Mesendoderm (in vitro differentiated cells): ENCODE measurements around the gene VTN.
A peak's percentile ranks its signal among the peaks of the same experiment; 100 is the strongest.

Experiments used
- DNase-seq: peaks from one replicate; pipeline ENCODE4 v3.0.0; 2013
- H2AK5ac ChIP-seq: 2 replicates; pipeline ENCODE4 v1.6.1; 2013; ENCODE audit warnings: low read length, inconsistent platforms
- H2BK120ac ChIP-seq: 2 replicates; pipeline ENCODE4 v1.6.1; 2013; ENCODE audit warnings: low read depth, mild to moderate bottlenecking, low read length, moderate library complexity, mixed read lengths
- H2BK15ac ChIP-seq: replicated peaks from 2 replicates; pipeline ENCODE4 v1.6.1; 2013; ENCODE audit warnings: low read depth, mild to moderate bottlenecking, moderate library complexity
- H2BK5ac ChIP-seq: 2 replicates; pipeline ENCODE4 v1.6.1; 2013; ENCODE audit warnings: low read length, inconsistent platforms
- H3K18ac ChIP-seq: 2 replicates; pipeline ENCODE4 v1.6.1; 2013; ENCODE audit warnings: mild to moderate bottlenecking, low read length, mixed read lengths
- H3K23ac ChIP-seq: one replicate; pipeline ENCODE4 v1.6.1; 2013; ENCODE audit warnings: low read length
- H3K27ac ChIP-seq: 2 replicates; pipeline ENCODE4 v1.5.1; 2013; ENCODE audit warnings: low read depth, mild to moderate bottlenecking, inconsistent platforms, low read length, moderate library complexity
- H3K27me3 ChIP-seq: 2 replicates; pipeline ENCODE4 v1.6.1; 2013; ENCODE audit warnings: low read length, control low read depth, mild to moderate bottlenecking, inconsistent platforms; ENCODE audit not compliant: insufficient read depth, poor library complexity
- H3K36me3 ChIP-seq: 2 replicates; pipeline ENCODE4 v1.6.1; 2013; ENCODE audit warnings: low read length, inconsistent platforms; ENCODE audit not compliant: control insufficient read depth, insufficient read depth
- H3K4ac ChIP-seq: one replicate; pipeline ENCODE4 v1.6.1; 2013; ENCODE audit warnings: low read depth, mild to moderate bottlenecking, low read length, moderate library complexity
- H3K4me1 ChIP-seq: 2 replicates; pipeline ENCODE4 v1.6.1; 2013; ENCODE audit warnings: low read depth, low read length, inconsistent platforms; ENCODE audit not compliant: control insufficient read depth
- H3K4me2 ChIP-seq: 2 replicates; pipeline ENCODE4 v1.6.1; 2013; ENCODE audit warnings: low read length
- H3K4me3 ChIP-seq: 2 replicates; pipeline ENCODE4 v1.5.1; 2013; ENCODE audit warnings: mild to moderate bottlenecking, low read length
- H3K56ac ChIP-seq: one replicate; pipeline ENCODE4 v1.6.1; 2013; ENCODE audit warnings: low read length
- H3K79me1 ChIP-seq: 2 replicates; pipeline ENCODE4 v1.6.1; 2013; ENCODE audit warnings: low read length, inconsistent platforms
- H3K79me2 ChIP-seq: 2 replicates; pipeline ENCODE4 v1.6.1; 2013; ENCODE audit warnings: mild to moderate bottlenecking, low read length; ENCODE audit not compliant: control insufficient read depth, insufficient read depth
- H3K9ac ChIP-seq: 2 replicates; pipeline ENCODE4 v1.6.1; 2013; ENCODE audit warnings: low read length, inconsistent platforms
- H4K5ac ChIP-seq: one replicate; pipeline ENCODE4 v1.6.1; 2013; ENCODE audit warnings: low read length
- H4K8ac ChIP-seq: one replicate; pipeline ENCODE4 v1.6.1; 2013; ENCODE audit warnings: low read depth, mild to moderate bottlenecking, control low read depth, low read length, moderate library complexity
- WGBS: extraction: QIAGEN DNeasy Blood & Tissue Kit; methylation state at CpG from one replicate; pipeline ENCODE4 v1.1.7; 2013; ENCODE audit warnings: low lambda C conversion rate, missing lambda C conversion rate; ENCODE audit not compliant: insufficient coverage; ENCODE audit errors: extremely low coverage; 5-methylcytosine and 5-hydroxymethylcytosine counted together

The VTN gene

GRCh38 chr17:28346746-28347246 is 23.3 kb downstream of the VTN start:
- no peak overlapping the region for H2BK5ac ChIP-seq
- H2BK15ac ChIP-seq: no peak overlapping the region
- no peaks in the 10 kb centered on the region for H3K27me3 ChIP-seq
- DNase-seq: no peak
- no peak overlapping the region for H2BK120ac ChIP-seq
- H3K4me3 ChIP-seq: no peak overlapping the region
- no peaks in the 10 kb centered on the region for H3K4me1 ChIP-seq
- no peak overlapping the region for H3K27ac ChIP-seq
- H3K18ac ChIP-seq: no peak overlapping the region
- H4K5ac ChIP-seq: no peak overlapping the region
- H3K56ac ChIP-seq: no peak overlapping the region
- no peak overlapping the region for H2AK5ac ChIP-seq
- WGBS: no CpG with 5 or more reads among the region's 7 CpGs
- peaks cover 29% of the 10 kb centered on the region for H3K36me3 ChIP-seq
- no peak overlapping the region for H3K9ac ChIP-seq
- H4K8ac ChIP-seq: no peak overlapping the region
- no peak overlapping the region for H3K4me2 ChIP-seq
- no peaks in the 10 kb centered on the region for H3K79me2 ChIP-seq
- peaks cover 1% of the 10 kb centered on the region for H3K79me1 ChIP-seq
- H3K23ac ChIP-seq: no peak overlapping the region
- no peak overlapping the region for H3K4ac ChIP-seq

- no peak overlapping the region for H3K27ac ChIP-seq
These were observed 23.9 kb downstream of the VTN start for GRCh38 chr17:28346199-28346580.

DNA sequence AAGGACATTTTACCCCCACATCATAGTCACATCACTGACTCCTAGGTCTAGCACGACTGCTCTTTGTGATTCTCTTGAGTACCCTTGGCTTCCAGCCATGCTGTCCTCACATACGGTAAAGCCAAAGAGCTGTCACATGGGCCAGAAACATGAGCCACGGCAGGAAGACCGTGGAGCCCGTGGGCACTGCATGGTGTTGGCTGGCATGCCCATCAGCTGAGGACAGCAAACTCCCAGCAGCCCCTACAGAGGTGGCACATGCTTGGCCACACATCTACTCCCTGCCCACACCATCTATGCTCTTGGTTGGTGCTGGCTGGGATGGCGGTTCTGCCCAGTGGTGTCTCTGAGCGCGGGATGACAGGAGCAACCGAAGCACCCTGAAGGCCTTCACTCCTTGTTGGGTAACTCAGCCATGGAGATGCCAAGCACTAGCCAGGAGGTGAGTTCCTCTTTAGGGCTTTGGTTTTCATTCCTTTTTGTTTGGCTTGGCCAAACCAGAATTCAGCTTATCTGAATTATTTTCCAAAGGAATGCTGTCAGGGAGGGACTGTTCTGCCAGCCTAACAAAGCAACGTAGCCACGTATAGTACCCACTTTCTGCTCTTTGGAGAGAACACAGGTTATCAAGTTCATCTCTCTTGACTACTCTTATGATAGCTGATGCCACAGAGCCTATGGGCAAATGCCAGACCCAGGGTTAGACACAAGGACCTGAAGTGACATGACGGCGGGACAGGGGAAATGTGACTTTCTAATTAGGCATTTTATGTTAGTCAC is 24.5 kb downstream of the VTN start:
- H3K4me2 ChIP-seq: no peak overlapping the region
- H3K4me3 ChIP-seq: no peak overlapping the region
- peak overlapping the region; percentile 9 for H3K23ac ChIP-seq
- DNase-seq: no peak
- H3K9ac ChIP-seq: no peak overlapping the region
- H3K79me2 ChIP-seq: no peaks in the 10 kb centered on the region
- no peak overlapping the region for H3K56ac ChIP-seq
- H3K79me1 ChIP-seq: peaks cover 1% of the 10 kb centered on the region
- H3K27ac ChIP-seq: no peak overlapping the region
- H2BK15ac ChIP-seq: no peak overlapping the region
- no peak overlapping the region for H2BK5ac ChIP-seq
- H2BK120ac ChIP-seq: no peak overlapping the region
- H4K5ac ChIP-seq: no peak overlapping the region
- no peak overlapping the region for H3K4ac ChIP-seq
- no CpG with 5 or more reads among the region's 13 CpGs for WGBS
- no peaks in the 10 kb centered on the region for H3K27me3 ChIP-seq
- no peaks in the 10 kb centered on the region for H3K4me1 ChIP-seq
- H3K36me3 ChIP-seq: peaks cover 21% of the 10 kb centered on the region
- no peak overlapping the region for H2AK5ac ChIP-seq
- H3K18ac ChIP-seq: no peak overlapping the region
- H4K8ac ChIP-seq: no peak overlapping the region

More at GRCh38 chr17:28346199-28346580, 23.9 kb downstream of the VTN start:
- Histone ChIP-seq H3K79me1 (peaks cover 1% of the 10 kb centered on the region), H3K4me1 (no peaks in the 10 kb centered on the region), H3K23ac (no peak overlapping the region), H2BK15ac (no peak overlapping the region), H3K4me3 (no peak overlapping the region), H4K8ac (no peak overlapping the region), H3K9ac (no peak overlapping the region), H3K18ac (no peak overlapping the region), H4K5ac (no peak overlapping the region), H3K4me2 (no peak overlapping the region), H3K36me3 (peaks cover 26% of the 10 kb centered on the region), H3K79me2 (no peaks in the 10 kb centered on the region), H3K4ac (no peak overlapping the region), H2BK5ac (no peak overlapping the region), H3K27me3 (no peaks in the 10 kb centered on the region), H2AK5ac (no peak overlapping the region), H2BK120ac (no peak overlapping the region), H3K56ac (no peak overlapping the region)
- WGBS: no CpG with 5 or more reads among the region's 2 CpGs
- peak; percentile 32 for DNase-seq

- H2BK120ac ChIP-seq: no peak overlapping the region
- no peak overlapping the region for H3K56ac ChIP-seq
- H3K4ac ChIP-seq: no peak overlapping the region
- no peak overlapping the region for H4K5ac ChIP-seq
- H2BK15ac ChIP-seq: no peak overlapping the region
- peaks cover 18% of the 10 kb centered on the region for H3K36me3 ChIP-seq
- no peak overlapping the region for H2AK5ac ChIP-seq
- peaks cover 1% of the 10 kb centered on the region for H3K79me1 ChIP-seq
- no peak overlapping the region for H3K18ac ChIP-seq
- no peak overlapping the region for H3K23ac ChIP-seq
- no peak overlapping the region for H3K27ac ChIP-seq
- H3K4me1 ChIP-seq: no peaks in the 10 kb centered on the region
- H4K8ac ChIP-seq: no peak overlapping the region
- WGBS: no CpG with 5 or more reads among the region's 19 CpGs
- H3K9ac ChIP-seq: no peak overlapping the region
- no peak overlapping the region for H2BK5ac ChIP-seq
- no peak overlapping the region for H3K4me2 ChIP-seq
- H3K27me3 ChIP-seq: no peaks in the 10 kb centered on the region
- no peaks in the 10 kb centered on the region for H3K79me2 ChIP-seq
- DNase-seq: no peak
- no peak overlapping the region for H3K4me3 ChIP-seq
These were observed 25.6 kb downstream of the VTN start for GRCh38 chr17:28344435-28344901.

GRCh38 chr17:28344011-28344410 is 26.1 kb downstream of the VTN start:
- no peaks in the 10 kb centered on the region for H3K27me3 ChIP-seq
- no peaks in the 10 kb centered on the region for H3K79me2 ChIP-seq
- H4K8ac ChIP-seq: no peak overlapping the region
- no peaks in the 10 kb centered on the region for H3K4me1 ChIP-seq
- H3K18ac ChIP-seq: no peak overlapping the region
- H3K36me3 ChIP-seq: peaks cover 18% of the 10 kb centered on the region
- no peak overlapping the region for H3K23ac ChIP-seq
- no peak overlapping the region for H2BK5ac ChIP-seq
- WGBS: no CpG with 5 or more reads among the region's 9 CpGs
- no peak overlapping the region for H2BK120ac ChIP-seq
- no peak overlapping the region for H3K4me2 ChIP-seq
- no peak for DNase-seq
- no peak overlapping the region for H3K9ac ChIP-seq
- H4K5ac ChIP-seq: no peak overlapping the region
- no peak overlapping the region for H2BK15ac ChIP-seq
- H2AK5ac ChIP-seq: no peak overlapping the region
- no peak overlapping the region for H3K56ac ChIP-seq
- no peak overlapping the region for H3K4ac ChIP-seq
- no peak overlapping the region for H3K4me3 ChIP-seq
- peaks cover 4% of the 10 kb centered on the region for H3K79me1 ChIP-seq
- no peak overlapping the region for H3K27ac ChIP-seq
